ENCODE data around the gene FAM110D. TPM values are rescaled to one million over a fixed set of nuclear protein-coding genes. Genes with fewer than 3 reads are reported as not detected.
A peak's percentile ranks its signal among the peaks of the same experiment; 100 is the strongest.

FAM110D gene
- 0.31 and 0.48 TPM in 2 replicates for polyA plus RNA-seq
- polyA minus RNA-seq: 0.24 TPM in 1 of 2 replicates, not detected in the other

DNA sequence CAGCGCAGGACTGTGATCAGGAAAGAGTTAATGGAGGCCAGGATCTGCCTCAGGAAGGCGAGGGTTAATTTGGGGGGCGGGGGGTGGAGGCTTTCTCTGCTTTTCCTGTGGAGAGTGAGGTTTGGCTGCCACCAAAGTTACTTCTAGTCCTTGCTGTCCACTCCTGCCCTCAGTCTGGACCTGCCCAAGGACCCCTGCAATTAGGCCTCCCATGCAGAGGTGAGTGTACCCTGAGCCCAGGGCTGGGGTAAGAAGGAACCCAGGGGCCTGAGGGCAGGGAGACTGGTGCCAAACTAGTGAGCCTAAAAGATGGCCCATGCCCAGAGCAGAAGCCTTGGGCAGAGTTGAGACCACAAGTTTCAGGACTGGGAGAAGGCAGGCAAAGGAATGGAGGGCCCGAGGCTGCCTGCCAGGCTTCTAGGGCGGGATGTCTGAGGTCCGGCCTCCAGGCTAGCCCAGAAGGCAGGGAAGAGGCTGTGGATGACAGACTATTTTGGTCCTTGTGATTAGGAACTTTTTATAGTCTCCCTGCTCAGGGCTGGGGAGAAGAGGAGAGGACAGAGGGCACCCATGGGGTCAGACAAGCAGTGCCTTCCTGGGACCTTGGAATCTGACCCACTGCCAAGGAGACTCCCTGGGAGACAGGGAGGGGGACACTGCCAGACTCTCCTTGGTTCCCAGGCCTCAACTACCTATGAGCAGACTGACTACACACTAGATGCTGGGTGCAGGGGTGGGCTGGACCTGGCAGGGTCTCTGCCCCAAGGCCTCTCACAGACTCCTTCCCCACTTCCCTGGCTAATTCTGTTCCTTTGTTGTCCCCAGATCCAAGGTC lies at the start of gene FAM110D:
TSS of gene FAM110D (plus strand) at position 172 of the 835 bp plus-strand sequence. CDS start 2,213 bp downstream, outside the sequence.
- H3K4me3 ChIP-seq (ENCODE audit: low read length): no peak within 1 kb of the TSS
- no peaks in the 10 kb centered on the region for H3K79me2 ChIP-seq (replicated peaks; ENCODE audit: insufficient read depth, low read length)
- H3K9ac ChIP-seq (ENCODE audit: low read length): no peak within 1 kb of the TSS
- H3K9me2 ChIP-seq (ENCODE audit: insufficient read depth, low read length): no peaks in the 10 kb centered on the region
- H4K20me1 ChIP-seq (ENCODE audit: insufficient read depth): no peaks in the 10 kb centered on the region
- H3F3A ChIP-seq (ENCODE audit: insufficient read depth, low read length, poor library complexity, severe bottlenecking): no peaks in the 10 kb centered on the region
- no peak within 1 kb of the TSS for H2AFZ ChIP-seq (ENCODE audit: low read depth, low read length)
- peaks cover 27% of the 10 kb centered on the region for H3K27me3 ChIP-seq (ENCODE audit: insufficient read depth, low read depth, low read length)
- H3K4me2 ChIP-seq (ENCODE audit: low read length): no peak within 1 kb of the TSS
- H3K36me3 ChIP-seq (ENCODE audit: insufficient read depth, low read length): no peaks in the 10 kb centered on the region
- H3K9me3 ChIP-seq (ENCODE audit: low read length): no peaks in the 10 kb centered on the region
- TF ChIP-seq, protein P1, sequence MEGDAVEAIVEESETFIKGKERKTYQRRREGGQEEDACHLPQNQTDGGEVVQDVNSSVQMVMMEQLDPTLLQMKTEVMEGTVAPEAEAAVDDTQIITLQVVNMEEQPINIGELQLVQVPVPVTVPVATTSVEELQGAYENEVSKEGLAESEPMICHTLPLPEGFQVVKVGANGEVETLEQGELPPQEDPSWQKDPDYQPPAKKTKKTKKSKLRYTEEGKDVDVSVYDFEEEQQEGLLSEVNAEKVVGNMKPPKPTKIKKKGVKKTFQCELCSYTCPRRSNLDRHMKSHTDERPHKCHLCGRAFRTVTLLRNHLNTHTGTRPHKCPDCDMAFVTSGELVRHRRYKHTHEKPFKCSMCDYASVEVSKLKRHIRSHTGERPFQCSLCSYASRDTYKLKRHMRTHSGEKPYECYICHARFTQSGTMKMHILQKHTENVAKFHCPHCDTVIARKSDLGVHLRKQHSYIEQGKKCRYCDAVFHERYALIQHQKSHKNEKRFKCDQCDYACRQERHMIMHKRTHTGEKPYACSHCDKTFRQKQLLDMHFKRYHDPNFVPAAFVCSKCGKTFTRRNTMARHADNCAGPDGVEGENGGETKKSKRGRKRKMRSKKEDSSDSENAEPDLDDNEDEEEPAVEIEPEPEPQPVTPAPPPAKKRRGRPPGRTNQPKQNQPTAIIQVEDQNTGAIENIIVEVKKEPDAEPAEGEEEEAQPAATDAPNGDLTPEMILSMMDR (IDR thresholded peaks at IDR 0.05; ENCODE audit: poor library complexity, severe bottlenecking): no peak
- TF ChIP-seq SMC3 (conservative IDR thresholded peaks at IDR 0.05; ENCODE audit: poor library complexity): no peak
- TF ChIP-seq, protein P2, sequence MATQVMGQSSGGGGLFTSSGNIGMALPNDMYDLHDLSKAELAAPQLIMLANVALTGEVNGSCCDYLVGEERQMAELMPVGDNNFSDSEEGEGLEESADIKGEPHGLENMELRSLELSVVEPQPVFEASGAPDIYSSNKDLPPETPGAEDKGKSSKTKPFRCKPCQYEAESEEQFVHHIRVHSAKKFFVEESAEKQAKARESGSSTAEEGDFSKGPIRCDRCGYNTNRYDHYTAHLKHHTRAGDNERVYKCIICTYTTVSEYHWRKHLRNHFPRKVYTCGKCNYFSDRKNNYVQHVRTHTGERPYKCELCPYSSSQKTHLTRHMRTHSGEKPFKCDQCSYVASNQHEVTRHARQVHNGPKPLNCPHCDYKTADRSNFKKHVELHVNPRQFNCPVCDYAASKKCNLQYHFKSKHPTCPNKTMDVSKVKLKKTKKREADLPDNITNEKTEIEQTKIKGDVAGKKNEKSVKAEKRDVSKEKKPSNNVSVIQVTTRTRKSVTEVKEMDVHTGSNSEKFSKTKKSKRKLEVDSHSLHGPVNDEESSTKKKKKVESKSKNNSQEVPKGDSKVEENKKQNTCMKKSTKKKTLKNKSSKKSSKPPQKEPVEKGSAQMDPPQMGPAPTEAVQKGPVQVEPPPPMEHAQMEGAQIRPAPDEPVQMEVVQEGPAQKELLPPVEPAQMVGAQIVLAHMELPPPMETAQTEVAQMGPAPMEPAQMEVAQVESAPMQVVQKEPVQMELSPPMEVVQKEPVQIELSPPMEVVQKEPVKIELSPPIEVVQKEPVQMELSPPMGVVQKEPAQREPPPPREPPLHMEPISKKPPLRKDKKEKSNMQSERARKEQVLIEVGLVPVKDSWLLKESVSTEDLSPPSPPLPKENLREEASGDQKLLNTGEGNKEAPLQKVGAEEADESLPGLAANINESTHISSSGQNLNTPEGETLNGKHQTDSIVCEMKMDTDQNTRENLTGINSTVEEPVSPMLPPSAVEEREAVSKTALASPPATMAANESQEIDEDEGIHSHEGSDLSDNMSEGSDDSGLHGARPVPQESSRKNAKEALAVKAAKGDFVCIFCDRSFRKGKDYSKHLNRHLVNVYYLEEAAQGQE (IDR thresholded peaks at IDR 0.05; ENCODE audit: borderline replicate concordance): no peak
- no peak for TF ChIP-seq MXI1 (conservative IDR thresholded peaks at IDR 0.05; ENCODE audit: poor library complexity, severe bottlenecking)
- TF ChIP-seq TAF1 (IDR thresholded peaks at IDR 0.05; ENCODE audit: low read depth): no peak
- TF ChIP-seq EZH2 (IDR thresholded peaks at IDR 0.05; ENCODE audit: borderline replicate concordance, insufficient read depth, low read length, poor library complexity, severe bottlenecking): no peak
- TF ChIP-seq RAD21 (conservative IDR thresholded peaks at IDR 0.05): no peak
- TF ChIP-seq EP300 (conservative IDR thresholded peaks at IDR 0.05; ENCODE audit: poor library complexity, severe bottlenecking): no peak
- no peak for TF ChIP-seq POLR2AphosphoS5 (IDR thresholded peaks at IDR 0.05)
- no peak within 1 kb of the TSS for H3K27ac ChIP-seq (ENCODE audit: low read length)

DNA sequence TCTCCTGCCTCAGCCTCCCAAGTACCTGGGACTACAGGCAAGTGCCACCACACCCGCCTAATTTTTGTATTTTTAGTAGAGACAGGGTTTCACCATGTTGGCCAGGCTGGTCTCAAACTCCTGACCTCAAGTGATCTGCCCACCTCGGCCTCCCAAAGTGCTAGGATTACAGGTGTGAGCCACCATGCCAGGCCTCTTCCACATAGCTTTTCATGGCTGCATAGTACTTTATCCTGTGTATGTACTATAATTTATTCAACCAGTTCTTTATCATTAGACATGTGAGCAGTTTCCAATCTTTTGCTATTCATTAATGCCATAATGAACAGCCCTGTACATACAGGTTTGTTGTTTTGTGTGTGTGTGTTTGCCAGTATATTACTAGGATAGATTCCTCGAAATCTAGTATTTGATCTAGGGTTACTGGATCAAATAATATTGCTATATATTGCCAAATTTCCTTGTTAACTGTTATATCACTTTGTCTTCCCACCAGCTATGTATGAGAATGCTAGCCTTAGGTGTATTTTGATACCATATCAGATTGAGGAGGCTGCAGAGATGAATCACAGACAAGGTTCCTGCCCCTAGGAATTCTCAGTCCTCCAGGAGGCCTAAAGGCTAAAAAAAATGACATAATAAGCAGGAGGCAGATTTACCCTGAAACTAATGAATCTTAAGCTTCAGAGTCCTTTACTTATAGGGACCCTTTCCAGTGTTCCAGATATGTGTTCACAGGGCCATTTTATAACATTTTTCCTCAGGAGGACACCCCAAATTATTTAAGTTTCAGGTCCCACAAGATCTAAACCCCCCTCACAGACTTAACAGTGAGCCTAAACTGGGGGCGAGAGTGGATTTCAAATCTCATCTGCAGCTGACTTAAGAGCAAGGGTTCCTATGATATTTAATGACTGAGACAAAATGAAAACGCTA lies 49.4 kb upstream of the FAM110D start:
- Histone ChIP-seq H4K20me1 (ENCODE audit: insufficient read depth) (no peaks in the 10 kb centered on the region), H3K4me3 (ENCODE audit: low read length) (peak overlapping the region; percentile 99), H3K27ac (ENCODE audit: low read length) (peak overlapping the region; percentile 96), H3K9me2 (ENCODE audit: insufficient read depth, low read length) (no peaks in the 10 kb centered on the region), H3K36me3 (ENCODE audit: insufficient read depth, low read length) (no peaks in the 10 kb centered on the region), H3K27me3 (ENCODE audit: insufficient read depth, low read depth, low read length) (no peaks in the 10 kb centered on the region), H2AFZ (ENCODE audit: low read depth, low read length) (peak overlapping the region; percentile 75), H3K9ac (ENCODE audit: low read length) (peak overlapping the region; percentile 96), H3K9me3 (ENCODE audit: low read length) (no peaks in the 10 kb centered on the region), H3K79me2 (replicated peaks; ENCODE audit: insufficient read depth, low read length) (peaks cover 11% of the 10 kb centered on the region), H3F3A (ENCODE audit: insufficient read depth, low read length, poor library complexity, severe bottlenecking) (peaks cover 4% of the 10 kb centered on the region), H3K4me2 (ENCODE audit: low read length) (peak overlapping the region; percentile 87)
- TF ChIP-seq SMC3 (conservative IDR thresholded peaks at IDR 0.05; ENCODE audit: poor library complexity) (no peak), RAD21 (conservative IDR thresholded peaks at IDR 0.05) (no peak), TAF1 (IDR thresholded peaks at IDR 0.05; ENCODE audit: low read depth) (no peak), EP300 (conservative IDR thresholded peaks at IDR 0.05; ENCODE audit: poor library complexity, severe bottlenecking) (no peak)
- TF ChIP-seq, protein P1 (IDR thresholded peaks at IDR 0.05; ENCODE audit: poor library complexity, severe bottlenecking): no peak
